Suprapubic skin (tissue), 4 donors: Measurements from ENCODE around the gene COL5A3.

ENCODE experiments used
- EP300 ChIP-seq: sonication (generic); formaldehyde crosslinking; IDR thresholded peaks from one replicate; pipeline ENCODE4 v1.6.1; 2017; ENCODE audit warnings: antibody characterized with exemption
- POLR2A ChIP-seq, 2 donors: fragments of 450-650 bp; IDR thresholded peaks; one replicate each; pipeline ENCODE4 v1.6.1; 2017; ENCODE audit warnings: antibody characterized with exemption in 2 of 2, mild to moderate bottlenecking in 2 of 2, moderate library complexity in 2 of 2
- POLR2AphosphoS5 ChIP-seq, 3 donors: sonication (generic); formaldehyde crosslinking; IDR thresholded peaks; one replicate each; pipeline ENCODE4 v1.6.1; 2017; ENCODE audit warnings: antibody characterized with exemption in 3 of 3
- TF ChIP-seq, protein P1 (sequence below), 2 donors: fragments of 200-600 bp in 1 of 2; fragments of 450-650 bp in 1 of 2; sonication (generic) in 1 of 2; IDR thresholded peaks; one replicate each; pipeline ENCODE4 v1.5.1; 2016 to 2019; ENCODE audit warnings: antibody characterized with exemption in 2 of 2, mild to moderate bottlenecking in 1 of 2, moderate library complexity in 1 of 2

DNA sequence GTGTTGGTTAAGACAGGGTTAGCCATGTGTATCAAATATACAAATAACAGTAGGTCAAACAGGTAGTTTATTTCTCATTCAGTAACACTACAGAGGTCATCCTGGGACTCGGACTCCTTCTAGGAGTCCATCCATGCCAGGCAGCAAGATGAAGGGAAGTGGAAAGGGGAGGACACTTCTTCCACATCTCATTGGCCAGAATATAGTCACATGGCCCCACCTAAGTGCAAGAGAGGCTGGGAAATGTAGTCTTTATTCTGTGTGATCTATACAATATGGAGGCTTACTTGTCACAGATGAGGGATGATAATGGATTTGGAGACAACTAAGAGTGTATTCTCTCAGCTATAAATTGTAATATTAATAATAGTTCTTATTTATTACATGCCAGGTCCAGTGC is 34.1 kb upstream of the COL5A3 start:
- no peak for TF ChIP-seq POLR2AphosphoS5 (IDR thresholded peaks at IDR 0.05)
- no peak for TF ChIP-seq POLR2A (IDR thresholded peaks at IDR 0.05)
- TF ChIP-seq, protein P1, sequence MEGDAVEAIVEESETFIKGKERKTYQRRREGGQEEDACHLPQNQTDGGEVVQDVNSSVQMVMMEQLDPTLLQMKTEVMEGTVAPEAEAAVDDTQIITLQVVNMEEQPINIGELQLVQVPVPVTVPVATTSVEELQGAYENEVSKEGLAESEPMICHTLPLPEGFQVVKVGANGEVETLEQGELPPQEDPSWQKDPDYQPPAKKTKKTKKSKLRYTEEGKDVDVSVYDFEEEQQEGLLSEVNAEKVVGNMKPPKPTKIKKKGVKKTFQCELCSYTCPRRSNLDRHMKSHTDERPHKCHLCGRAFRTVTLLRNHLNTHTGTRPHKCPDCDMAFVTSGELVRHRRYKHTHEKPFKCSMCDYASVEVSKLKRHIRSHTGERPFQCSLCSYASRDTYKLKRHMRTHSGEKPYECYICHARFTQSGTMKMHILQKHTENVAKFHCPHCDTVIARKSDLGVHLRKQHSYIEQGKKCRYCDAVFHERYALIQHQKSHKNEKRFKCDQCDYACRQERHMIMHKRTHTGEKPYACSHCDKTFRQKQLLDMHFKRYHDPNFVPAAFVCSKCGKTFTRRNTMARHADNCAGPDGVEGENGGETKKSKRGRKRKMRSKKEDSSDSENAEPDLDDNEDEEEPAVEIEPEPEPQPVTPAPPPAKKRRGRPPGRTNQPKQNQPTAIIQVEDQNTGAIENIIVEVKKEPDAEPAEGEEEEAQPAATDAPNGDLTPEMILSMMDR (IDR thresholded peaks at IDR 0.05), result no peak
- no peak for TF ChIP-seq EP300
